HEK293 (cell line): Measurements from ENCODE around the gene LCAT.
A peak's percentile ranks its signal among the peaks of the same experiment; 100 is the strongest.

Experiments used
- CTCF ChIA-PET: fragments of 350-600 bp; formaldehyde crosslinking; extraction: SDS; loops from one replicate; lab custom pipeline; 2021; ENCODE audit warnings: antibody characterized with exemption; lab: Yijun Ruan, JAX
- POLR2A ChIA-PET: fragments of 300-600 bp; formaldehyde crosslinking; extraction: SDS; loops from one replicate; lab custom pipeline; 2020; ENCODE audit warnings: antibody characterized with exemption, inconsistent platforms; lab: Yijun Ruan, JAX
- H3K27ac ChIP-seq: fragments of 200-500 bp; sonication (Bioruptor generic); 2 replicates; pipeline ENCODE4 v1.5.1; 2014; ENCODE audit warnings: low read depth, low read length, control low read depth, inconsistent platforms; ENCODE audit errors: extremely low read depth
- H3K36me3 ChIP-seq, 2 experiments: fragments of 200-500 bp in 1 of 2; sonication (Bioruptor generic) in 1 of 2; 1 replicate in 1 of 2; 2 replicates in 1 of 2; pipeline ENCODE4 v1.5.1; 2014 to 2017; ENCODE audit warnings: inconsistent platforms in 2 of 2, low read length in 2 of 2; ENCODE audit not compliant: control insufficient read depth in 2 of 2, insufficient read depth in 1 of 2
- H3K4me1 ChIP-seq: fragments of 200-500 bp; sonication (Bioruptor generic); 2 replicates; pipeline ENCODE4 v1.5.1; 2014; ENCODE audit warnings: mild to moderate bottlenecking, low read length, inconsistent platforms; ENCODE audit not compliant: control insufficient read depth, insufficient read depth
- H3K4me3 ChIP-seq: 2 replicates; pipeline ENCODE4 v1.5.1; 2011; ENCODE audit warnings: low read depth, mild to moderate bottlenecking, control low read depth, low read length, moderate library complexity
- H3K9me3 ChIP-seq: fragments of 200-500 bp; sonication (Bioruptor generic); 2 replicates; pipeline ENCODE4 v1.5.1; 2014; ENCODE audit warnings: low read depth, low read length, inconsistent platforms; ENCODE audit not compliant: control insufficient read depth, insufficient read depth
- GLIS1 ChIP-seq: fragments of 450-650 bp; formaldehyde crosslinking; IDR thresholded peaks from 2 replicates; pipeline ENCODE4 v1.5.1; 2016; ENCODE audit warnings: missing biosample characterization, missing genetic modification characterization
- GLIS2 ChIP-seq: fragments of 450-650 bp; formaldehyde crosslinking; IDR thresholded peaks from 2 replicates; pipeline ENCODE4 v1.5.1; 2016; ENCODE audit warnings: missing biosample characterization, missing genetic modification characterization
- HOXD13 ChIP-seq: sonication (generic); formaldehyde crosslinking; IDR thresholded peaks from 2 replicates; pipeline ENCODE4 v1.8.0; 2022; ENCODE audit warnings: missing genetic modification reagents, borderline replicate concordance
- KLF1 ChIP-seq: fragments of 450-650 bp; formaldehyde crosslinking; IDR thresholded peaks from 2 replicates; pipeline ENCODE4 v1.5.1; 2016; ENCODE audit warnings: missing biosample characterization, missing genetic modification characterization
- KLF10 ChIP-seq: fragments of 450-650 bp; IDR thresholded peaks from 2 replicates; pipeline ENCODE4 v1.5.1; 2018; ENCODE audit warnings: missing biosample characterization, mild to moderate bottlenecking, missing genetic modification characterization
- KLF16 ChIP-seq: fragments of 450-650 bp; formaldehyde crosslinking; IDR thresholded peaks from 2 replicates; pipeline ENCODE4 v1.5.1; 2017; ENCODE audit warnings: missing biosample characterization, missing genetic modification characterization
- KLF9 ChIP-seq: fragments of 450-650 bp; formaldehyde crosslinking; IDR thresholded peaks from 2 replicates; pipeline ENCODE4 v1.5.1; 2016; ENCODE audit warnings: missing biosample characterization, missing genetic modification characterization, low read depth
- PRDM10 ChIP-seq: fragments of 450-650 bp; formaldehyde crosslinking; IDR thresholded peaks from 2 replicates; pipeline ENCODE4 v1.5.1; 2016; ENCODE audit warnings: missing biosample characterization, missing genetic modification characterization
- REPIN1 ChIP-seq: fragments of 450-650 bp; formaldehyde crosslinking; IDR thresholded peaks from 2 replicates; pipeline ENCODE4 v1.5.1; 2017; ENCODE audit warnings: missing biosample characterization, missing genetic modification characterization, low read depth
- WT1 ChIP-seq: fragments of 450-650 bp; formaldehyde crosslinking; IDR thresholded peaks from 2 replicates; pipeline ENCODE4 v1.5.1; 2016; ENCODE audit warnings: missing biosample characterization, missing genetic modification characterization
- ZBTB1 ChIP-seq: fragments of 450-650 bp; formaldehyde crosslinking; IDR thresholded peaks from 2 replicates; pipeline ENCODE4 v1.5.1; 2016; ENCODE audit warnings: missing biosample characterization, missing genetic modification characterization
- ZBTB44 ChIP-seq: fragments of 450-650 bp; IDR thresholded peaks from 2 replicates; pipeline ENCODE4 v1.5.1; 2018; ENCODE audit warnings: missing biosample characterization, mild to moderate bottlenecking, missing genetic modification characterization
- ZBTB6 ChIP-seq: fragments of 450-650 bp; formaldehyde crosslinking; IDR thresholded peaks from 2 replicates; pipeline ENCODE4 v1.5.1; 2017; ENCODE audit warnings: missing biosample characterization, missing genetic modification characterization
- ZEB2 ChIP-seq: fragments of 450-650 bp; formaldehyde crosslinking; IDR thresholded peaks from 2 replicates; pipeline ENCODE4 v1.5.1; 2016; ENCODE audit warnings: missing biosample characterization, missing genetic modification characterization
- ZFHX2 ChIP-seq: fragments of 450-650 bp; formaldehyde crosslinking; conservative IDR thresholded peaks from 2 replicates; pipeline ENCODE4 v1.5.1; 2016; ENCODE audit warnings: missing biosample characterization, missing genetic modification characterization
- ZFP37 ChIP-seq: fragments of 450-650 bp; formaldehyde crosslinking; IDR thresholded peaks from 2 replicates; pipeline ENCODE4 v1.5.1; 2016; ENCODE audit warnings: missing biosample characterization, missing genetic modification characterization
- ZFP69B ChIP-seq: fragments of 450-650 bp; formaldehyde crosslinking; IDR thresholded peaks from 2 replicates; pipeline ENCODE4 v1.5.1; 2016; ENCODE audit warnings: missing biosample characterization, missing genetic modification characterization
- ZIC2 ChIP-seq: fragments of 450-650 bp; formaldehyde crosslinking; IDR thresholded peaks from 2 replicates; pipeline ENCODE4 v1.5.1; 2016; ENCODE audit warnings: missing biosample characterization, missing genetic modification characterization
- ZNF292 ChIP-seq: fragments of 450-650 bp; formaldehyde crosslinking; IDR thresholded peaks from 2 replicates; pipeline ENCODE4 v1.5.1; 2016; ENCODE audit warnings: low read depth, missing biosample characterization, missing genetic modification characterization, borderline replicate concordance
- ZNF510 ChIP-seq: fragments of 450-650 bp; formaldehyde crosslinking; IDR thresholded peaks from 2 replicates; pipeline ENCODE4 v1.5.1; 2018; ENCODE audit warnings: mild to moderate bottlenecking, missing genetic modification characterization, missing biosample characterization; ENCODE audit not compliant: insufficient replicate concordance
- ZNF555 ChIP-seq: fragments of 450-650 bp; formaldehyde crosslinking; conservative IDR thresholded peaks from 2 replicates; pipeline ENCODE4 v1.5.1; 2017; ENCODE audit warnings: missing biosample characterization, mild to moderate bottlenecking, missing genetic modification characterization, inconsistent platforms
- ZNF580 ChIP-seq: fragments of 450-650 bp; formaldehyde crosslinking; IDR thresholded peaks from 2 replicates; pipeline ENCODE4 v1.5.1; 2016; ENCODE audit warnings: missing biosample characterization, missing genetic modification characterization
- ZNF629 ChIP-seq: fragments of 450-650 bp; formaldehyde crosslinking; IDR thresholded peaks from 2 replicates; pipeline ENCODE4 v1.5.1; 2017; ENCODE audit warnings: missing biosample characterization, missing genetic modification characterization
- ZSCAN30 ChIP-seq: fragments of 450-650 bp; IDR thresholded peaks from 2 replicates; pipeline ENCODE4 v1.5.1; 2018; ENCODE audit warnings: missing biosample characterization, mild to moderate bottlenecking, missing genetic modification characterization, moderate library complexity
- TF ChIP-seq, protein P1 (sequence below): fragments of 450-650 bp; formaldehyde crosslinking; optimal IDR thresholded peaks from 2 replicates; pipeline ENCODE3; 2016; ENCODE audit warnings: missing biosample characterization, mild to moderate bottlenecking, missing genetic modification characterization

LCAT gene

DNA sequence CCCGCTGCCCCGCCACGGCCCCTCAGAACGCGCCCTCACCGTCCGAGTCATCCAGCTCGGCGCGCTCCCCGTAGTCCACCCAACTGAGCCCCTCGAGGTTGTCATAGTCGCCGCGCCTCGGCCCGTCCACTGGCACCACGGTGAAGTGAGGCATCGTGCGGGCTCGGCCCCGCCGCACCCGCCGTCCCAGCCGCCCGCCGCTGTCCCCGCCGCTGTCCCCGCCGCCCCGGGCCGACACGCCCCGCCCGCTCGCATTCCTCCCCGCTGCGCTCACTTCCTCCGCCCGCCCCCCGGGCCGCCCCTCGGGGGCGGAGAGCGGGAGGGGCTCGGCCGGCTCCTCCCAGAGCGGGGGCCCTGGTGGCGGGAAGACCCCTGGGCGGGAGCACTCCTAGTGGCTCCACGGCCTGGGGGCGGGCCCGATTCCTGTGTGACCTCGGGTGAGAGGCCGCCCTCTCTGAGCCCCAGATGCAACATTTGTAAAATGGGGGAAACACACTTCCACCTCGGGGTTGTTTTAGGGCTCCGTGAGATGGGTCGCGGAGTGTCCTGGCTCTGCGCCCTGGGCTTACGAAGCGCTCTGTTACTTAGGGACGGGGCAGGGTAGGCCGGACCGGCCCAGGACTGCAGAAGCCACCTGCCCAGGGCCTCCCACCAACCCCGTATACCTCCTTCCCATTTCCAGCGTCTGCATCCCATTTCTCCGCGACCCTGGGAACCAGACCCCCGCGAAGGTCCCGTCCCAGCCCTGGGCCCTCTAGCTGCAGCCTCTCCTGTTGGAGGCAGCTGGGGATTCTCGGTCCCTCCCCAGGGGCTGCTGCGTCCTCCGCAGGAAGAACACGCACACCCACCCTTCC, 24.7 kb upstream of the LCAT start, which contains the start of gene SLC12A4:
TSS of gene SLC12A4 (minus strand) at position 238 of the 854 bp plus-strand sequence. CDS start at position 154, 84 bp downstream.
- Histone ChIP-seq H3K4me3 (peak within 1 kb of the TSS; percentile 68), H3K9me3 (no peaks in the 10 kb centered on the region), H3K4me1 (no peaks in the 10 kb centered on the region; the same call in none of the 2 replicates), H3K36me3 (peaks cover 0 to 25% of the 10 kb centered on the region in 2 experiments; a peak in 1 of 3 replicates), H3K27ac (peak within 1 kb of the TSS; percentile 80; the same call in 1 of the 2 replicates)
- POLR2A ChIA-PET: interaction anchor here (0.9 kb wide), 1 partner anchor 32 kb away, joined by 3 read pairs; the partner anchor contains the start of gene PSMB10
- CTCF ChIA-PET: no interaction called here
- TF ChIP-seq ZEB2: 0 out of 2 replicates have a peak, but pooled peaks have one; percentile 33
- no peak for TF ChIP-seq WT1
- TF ChIP-seq ZNF555: no peak
- no peak for TF ChIP-seq HOXD13 (CRISPR knock-in tag)
- peak; percentile 71 for TF ChIP-seq ZFHX2 (tag by site-specific recombination)
- TF ChIP-seq KLF10 (tag by site-specific recombination): peak; percentile 81
- 0 out of 2 replicates have a peak, but pooled peaks have one; percentile 6 for TF ChIP-seq PRDM10
- TF ChIP-seq ZFP37 (tag by site-specific recombination): no peak
- peak; percentile 62 for TF ChIP-seq KLF16 (tag by site-specific recombination)
- TF ChIP-seq ZSCAN30 (tag by site-specific recombination): peak; percentile 32
- peak; percentile 77; the same call in 1 of the 2 replicates for TF ChIP-seq ZNF580 (tag by site-specific recombination)
- peak; percentile 21; the same call in 1 of the 2 replicates for TF ChIP-seq ZNF629 (tag by site-specific recombination)
- TF ChIP-seq ZNF292 (tag by site-specific recombination): no peak
- TF ChIP-seq ZFP69B: 0 out of 2 replicates have a peak, but pooled peaks have one; percentile 17
- peak; percentile 41; the same call in 1 of the 2 replicates for TF ChIP-seq GLIS2
- peak; percentile 61 for TF ChIP-seq GLIS1 (tag by site-specific recombination)
- TF ChIP-seq ZBTB44 (tag by site-specific recombination): 0 out of 2 replicates have a peak, but pooled peaks have one; percentile 5
- TF ChIP-seq KLF1 (tag by site-specific recombination): peak; percentile 73
- no peak for TF ChIP-seq ZNF510 (tag by site-specific recombination)
- 0 out of 2 replicates have a peak, but pooled peaks have one; percentile 38 for TF ChIP-seq REPIN1
- TF ChIP-seq ZBTB1 (tag by site-specific recombination): 0 out of 2 replicates have a peak, but pooled peaks have one; percentile 16
- peak; percentile 11; the same call in 1 of the 2 replicates for TF ChIP-seq ZBTB6 (tag by site-specific recombination)
- peak; percentile 87 for TF ChIP-seq KLF9
- peak; percentile 51; the same call in 1 of the 2 replicates for TF ChIP-seq ZIC2 (tag by site-specific recombination)
- TF ChIP-seq, protein P1, sequence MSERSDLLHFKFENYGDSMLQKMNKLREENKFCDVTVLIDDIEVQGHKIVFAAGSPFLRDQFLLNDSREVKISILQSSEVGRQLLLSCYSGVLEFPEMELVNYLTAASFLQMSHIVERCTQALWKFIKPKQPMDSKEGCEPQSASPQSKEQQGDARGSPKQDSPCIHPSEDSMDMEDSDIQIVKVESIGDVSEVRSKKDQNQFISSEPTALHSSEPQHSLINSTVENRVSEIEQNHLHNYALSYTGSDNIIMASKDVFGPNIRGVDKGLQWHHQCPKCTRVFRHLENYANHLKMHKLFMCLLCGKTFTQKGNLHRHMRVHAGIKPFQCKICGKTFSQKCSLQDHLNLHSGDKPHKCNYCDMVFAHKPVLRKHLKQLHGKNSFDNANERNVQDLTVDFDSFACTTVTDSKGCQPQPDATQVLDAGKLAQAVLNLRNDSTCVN: no peak
